ENCODE data around the gene TMPRSS3.

Gene TMPRSS3

DNA sequence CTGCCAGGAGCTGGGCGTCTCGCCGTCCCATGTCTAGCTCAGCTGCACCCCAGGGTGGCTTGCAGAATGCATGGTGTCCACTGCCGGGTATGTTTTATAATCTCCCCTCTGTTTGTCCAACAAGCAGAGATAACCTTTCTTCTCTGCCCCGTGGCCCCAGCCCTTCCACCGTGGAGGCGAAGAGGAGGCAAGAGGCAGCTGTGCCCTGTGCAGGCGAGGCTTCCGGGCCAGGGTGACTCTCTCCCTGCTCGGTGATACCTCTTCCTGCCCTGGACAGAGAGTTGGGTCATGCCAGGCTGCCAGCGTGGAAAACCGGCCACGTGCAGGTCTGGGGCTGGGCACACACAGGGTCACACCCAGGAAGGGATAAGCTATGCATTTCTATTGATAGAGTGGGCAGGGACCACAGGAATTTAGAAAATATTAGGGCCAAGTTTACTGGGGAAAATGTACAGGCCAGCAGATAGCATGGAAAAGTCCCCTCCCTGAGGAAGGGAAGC lies 44.9 kb downstream of the TMPRSS3 start, which contains the start of gene TFF2:
Gene TFF2 (minus strand): TSS at position 68 of the 500 bp plus-strand sequence. CDS start 37 bp downstream, at position 31.
- H3K4me3 ChIP-seq (ENCODE audit: low read depth, low read length): no peak within 1 kb of the TSS
- no peak for DNase-seq (ENCODE audit: low read depth)
- TF ChIP-seq, protein P1, sequence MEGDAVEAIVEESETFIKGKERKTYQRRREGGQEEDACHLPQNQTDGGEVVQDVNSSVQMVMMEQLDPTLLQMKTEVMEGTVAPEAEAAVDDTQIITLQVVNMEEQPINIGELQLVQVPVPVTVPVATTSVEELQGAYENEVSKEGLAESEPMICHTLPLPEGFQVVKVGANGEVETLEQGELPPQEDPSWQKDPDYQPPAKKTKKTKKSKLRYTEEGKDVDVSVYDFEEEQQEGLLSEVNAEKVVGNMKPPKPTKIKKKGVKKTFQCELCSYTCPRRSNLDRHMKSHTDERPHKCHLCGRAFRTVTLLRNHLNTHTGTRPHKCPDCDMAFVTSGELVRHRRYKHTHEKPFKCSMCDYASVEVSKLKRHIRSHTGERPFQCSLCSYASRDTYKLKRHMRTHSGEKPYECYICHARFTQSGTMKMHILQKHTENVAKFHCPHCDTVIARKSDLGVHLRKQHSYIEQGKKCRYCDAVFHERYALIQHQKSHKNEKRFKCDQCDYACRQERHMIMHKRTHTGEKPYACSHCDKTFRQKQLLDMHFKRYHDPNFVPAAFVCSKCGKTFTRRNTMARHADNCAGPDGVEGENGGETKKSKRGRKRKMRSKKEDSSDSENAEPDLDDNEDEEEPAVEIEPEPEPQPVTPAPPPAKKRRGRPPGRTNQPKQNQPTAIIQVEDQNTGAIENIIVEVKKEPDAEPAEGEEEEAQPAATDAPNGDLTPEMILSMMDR (IDR thresholded peaks at IDR 0.05; ENCODE audit: insufficient read depth, low read depth, low read length, missing control alignments): no peak

DNA sequence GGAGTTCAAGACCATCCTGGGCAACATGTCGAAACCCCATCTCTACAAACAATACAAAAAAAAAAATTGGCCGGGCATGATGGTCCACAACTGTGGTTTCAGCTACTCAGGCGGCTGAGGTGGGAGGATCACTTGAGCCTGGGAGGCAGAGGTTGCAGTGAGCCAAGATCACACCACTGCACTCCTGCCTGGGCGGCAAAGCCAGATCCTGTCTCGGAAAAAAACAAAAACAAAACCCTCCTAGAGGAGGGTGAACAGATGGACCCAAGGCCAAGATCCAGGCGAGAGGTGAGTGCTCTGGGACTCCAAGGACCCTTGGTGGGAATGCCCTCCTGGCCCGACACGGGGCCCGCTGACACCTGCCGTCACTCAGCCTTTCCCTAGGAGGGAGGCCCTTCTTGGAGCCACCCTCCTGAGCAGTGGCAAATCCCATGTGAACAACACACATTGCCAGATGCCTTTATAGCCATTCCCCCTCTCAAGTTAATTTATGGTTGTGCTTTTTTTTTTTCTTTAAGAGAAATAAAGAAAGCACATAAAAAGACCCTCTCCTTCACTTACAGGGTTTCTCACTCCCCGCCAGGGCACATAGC lies 45.4 kb downstream of the TMPRSS3 start:
- TF ChIP-seq, protein P1 (IDR thresholded peaks at IDR 0.05; ENCODE audit: insufficient read depth, low read depth, low read length, missing control alignments): no peak
- no peak overlapping the region for H3K4me3 ChIP-seq (ENCODE audit: low read depth, low read length)
- no peak for DNase-seq (ENCODE audit: low read depth)

DNA sequence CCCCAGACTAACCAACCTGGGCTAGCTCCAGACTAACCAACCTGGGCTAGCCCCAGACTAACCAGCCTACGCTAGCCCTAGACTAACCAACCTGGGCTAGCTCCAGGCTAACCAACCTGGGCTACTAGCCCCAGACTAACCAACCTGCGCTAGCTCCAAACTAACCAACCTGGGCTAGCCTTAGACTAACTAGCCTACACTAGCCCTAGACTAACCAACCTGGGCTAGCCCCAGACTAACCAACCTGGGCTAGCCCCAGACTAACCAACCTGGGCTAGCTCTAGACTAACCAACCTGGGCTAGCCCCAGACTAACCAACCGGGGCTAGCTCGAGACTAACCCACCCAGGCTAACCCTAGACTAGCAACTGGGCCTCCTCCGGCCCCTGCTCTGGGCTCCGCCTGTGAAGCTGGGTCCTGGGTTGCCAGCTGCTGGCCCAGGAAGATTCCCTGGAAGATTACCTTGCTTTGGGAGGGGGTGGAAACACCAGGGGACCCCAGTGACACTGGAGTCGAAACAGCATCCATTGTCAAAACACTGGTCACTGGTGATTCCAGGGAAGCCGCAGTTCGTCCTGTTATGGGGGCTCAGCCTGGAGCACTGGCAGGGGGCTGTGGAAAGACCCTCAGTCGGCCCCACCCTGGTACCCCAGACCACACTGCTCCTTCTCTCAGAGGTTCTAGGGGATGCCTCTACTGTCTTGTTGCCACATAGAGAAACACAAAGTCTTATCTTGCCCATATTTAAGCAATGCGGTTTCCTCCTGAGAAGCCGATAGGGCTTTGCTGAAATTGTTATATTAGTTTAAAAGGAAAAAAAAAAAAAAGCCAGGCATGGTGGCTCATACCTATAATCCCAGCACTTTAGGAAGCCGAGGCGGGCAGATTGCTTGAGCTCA lies 46.2 kb downstream of the TMPRSS3 start:
- no peak overlapping the region for H3K4me3 ChIP-seq (ENCODE audit: low read depth, low read length)
- TF ChIP-seq, protein P1 (IDR thresholded peaks at IDR 0.05; ENCODE audit: insufficient read depth, low read depth, low read length, missing control alignments): no peak
- DNase-seq (ENCODE audit: low read depth): no peak

DNA sequence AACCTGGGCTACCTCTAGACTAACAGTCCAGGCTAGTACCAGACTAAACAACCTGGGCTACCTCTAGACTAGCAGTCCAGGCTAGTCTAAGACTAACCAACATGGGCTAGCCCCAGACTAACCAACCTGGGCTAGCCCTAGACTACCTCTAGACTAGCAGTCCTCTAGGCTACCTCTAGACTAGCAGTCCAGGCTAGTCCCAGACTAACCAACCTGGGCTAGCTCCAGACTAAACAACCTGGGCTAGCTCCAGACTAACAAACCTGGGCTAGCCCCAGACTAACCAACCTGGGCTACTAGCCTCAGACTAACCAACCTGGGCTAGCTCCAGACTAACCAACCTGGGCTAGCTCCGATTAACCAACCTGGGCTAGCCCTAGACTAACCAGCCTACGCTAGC lies 47.1 kb downstream of the TMPRSS3 start:
- TF ChIP-seq, protein P1 (IDR thresholded peaks at IDR 0.05; ENCODE audit: insufficient read depth, low read depth, low read length, missing control alignments): no peak
- H3K4me3 ChIP-seq (ENCODE audit: low read depth, low read length): no peak overlapping the region
- DNase-seq (ENCODE audit: low read depth): no peak

DNA sequence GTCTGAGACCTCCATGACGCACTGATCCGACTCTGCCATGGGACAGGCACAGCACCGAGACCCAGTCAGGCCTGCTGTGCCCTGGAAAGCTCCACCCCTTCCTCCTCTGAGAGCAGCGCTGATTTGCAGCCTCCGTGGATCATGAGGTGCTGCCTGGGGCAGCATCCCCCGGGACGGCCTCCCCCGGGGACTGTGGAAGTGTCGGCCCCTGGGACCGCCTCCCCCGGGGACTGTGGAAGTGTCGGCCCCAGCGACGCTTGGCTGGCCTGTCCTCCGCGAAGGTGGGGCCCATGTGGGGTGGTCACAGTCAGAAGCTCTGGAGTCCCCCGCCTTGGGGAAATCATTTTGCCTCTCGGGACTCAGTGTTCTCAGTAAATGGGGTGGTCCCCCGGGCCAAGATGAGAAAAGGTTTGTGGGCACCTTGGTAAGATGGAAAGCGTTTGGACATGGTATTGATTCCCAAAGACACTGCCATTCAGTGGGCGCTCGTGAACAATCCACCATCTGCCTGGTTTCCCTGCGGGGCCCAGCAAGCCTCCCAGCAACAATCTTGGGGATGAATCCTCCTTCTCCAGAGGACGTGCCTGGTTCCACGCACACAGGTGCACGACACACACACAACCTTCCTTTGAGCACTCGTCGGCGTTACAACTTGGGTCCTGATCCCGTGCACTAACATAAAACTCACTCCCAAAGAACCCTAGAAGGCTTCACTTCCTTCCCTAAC lies 48.1 kb downstream of the TMPRSS3 start:
- no peak overlapping the region for H3K4me3 ChIP-seq (ENCODE audit: low read depth, low read length)
- DNase-seq (ENCODE audit: low read depth): no peak
- TF ChIP-seq, protein P1 (IDR thresholded peaks at IDR 0.05; ENCODE audit: insufficient read depth, low read depth, low read length, missing control alignments): no peak

DNA sequence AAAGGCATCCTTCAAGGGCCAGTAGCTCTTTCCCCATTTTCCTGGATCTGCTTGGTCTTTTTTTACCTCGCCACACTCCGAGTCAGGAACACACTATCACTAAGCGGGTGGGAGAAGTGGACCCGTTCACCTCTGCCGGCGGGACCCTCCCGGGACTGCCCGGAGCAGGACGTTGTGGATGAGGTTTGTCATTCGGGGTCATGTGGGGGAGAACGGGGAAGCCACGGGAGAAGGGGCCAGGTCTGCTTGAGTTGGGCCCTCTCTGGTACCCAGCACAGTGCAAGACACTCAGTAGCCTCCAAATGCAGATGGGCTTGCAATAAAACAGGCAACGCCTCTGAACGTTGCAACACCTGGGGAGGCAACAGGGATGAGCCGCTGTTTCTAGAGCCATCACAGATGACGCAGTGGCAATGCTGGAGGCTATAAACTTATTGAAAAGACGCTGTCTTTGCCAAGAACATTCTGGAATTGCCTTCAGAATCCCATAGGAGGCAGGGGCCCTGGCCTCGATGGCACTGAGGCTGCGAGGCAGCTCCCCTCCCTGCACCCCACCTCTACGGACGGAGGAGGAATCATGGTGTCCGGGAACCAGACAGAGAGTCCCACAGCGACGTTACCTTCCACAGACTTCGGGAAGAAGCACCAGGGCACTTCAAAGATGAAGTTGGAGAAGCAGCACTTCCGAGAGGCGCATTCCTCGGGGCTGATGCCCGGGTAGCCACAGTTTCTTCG lies 48.8 kb downstream of the TMPRSS3 start:
- TF ChIP-seq, protein P1 (IDR thresholded peaks at IDR 0.05; ENCODE audit: insufficient read depth, low read depth, low read length, missing control alignments): no peak
- no peak overlapping the region for H3K4me3 ChIP-seq (ENCODE audit: low read depth, low read length)
- no peak for DNase-seq (ENCODE audit: low read depth)
